Stomach (tissue), 4 donors: ENCODE measurements around the gene PPP1R9B.

ENCODE experiments used
- CTCF ChIP-seq, 7 experiments: fragments of 450-650 bp in 4 of 7; fragments of 200-600 bp in 3 of 7; sonication (generic) in 3 of 7; IDR thresholded peaks; one replicate each; pipeline ENCODE4 v1.5.1; 2016 to 2019; ENCODE audit warnings: antibody characterized with exemption in 7 of 7, control low read depth in 2 of 7, mild to moderate bottlenecking in 1 of 7
- POLR2A ChIP-seq, 4 donors: fragments of 450-650 bp; IDR thresholded peaks; one replicate each; pipeline ENCODE4 v1.6.1; 2016; ENCODE audit warnings: antibody characterized with exemption in 4 of 4, control low read depth in 2 of 4, mild to moderate bottlenecking in 1 of 4, moderate library complexity in 1 of 4
- POLR2AphosphoS5 ChIP-seq, 3 donors: sonication (generic); formaldehyde crosslinking; IDR thresholded peaks; one replicate each; pipeline ENCODE4 v1.6.1; 2016; ENCODE audit warnings: antibody characterized with exemption in 3 of 3

- TF ChIP-seq POLR2A (IDR thresholded peaks at IDR 0.05) (no peak), CTCF (IDR thresholded peaks at IDR 0.05) (no peak), POLR2AphosphoS5 (IDR thresholded peaks at IDR 0.05) (no peak)
Observed at GRCh38 chr17:50189550-50190292, 39.2 kb upstream of the PPP1R9B start.
